IPS-11a (cell line): ENCODE results near the gene TMEM132A.

Experiments used
- H3K4me3 ChIP-seq: one replicate; pipeline ENCODE4 v1.5.1; 2013; ENCODE audit warnings: low read depth, low read length, control low read depth

The TMEM132A gene

DNA sequence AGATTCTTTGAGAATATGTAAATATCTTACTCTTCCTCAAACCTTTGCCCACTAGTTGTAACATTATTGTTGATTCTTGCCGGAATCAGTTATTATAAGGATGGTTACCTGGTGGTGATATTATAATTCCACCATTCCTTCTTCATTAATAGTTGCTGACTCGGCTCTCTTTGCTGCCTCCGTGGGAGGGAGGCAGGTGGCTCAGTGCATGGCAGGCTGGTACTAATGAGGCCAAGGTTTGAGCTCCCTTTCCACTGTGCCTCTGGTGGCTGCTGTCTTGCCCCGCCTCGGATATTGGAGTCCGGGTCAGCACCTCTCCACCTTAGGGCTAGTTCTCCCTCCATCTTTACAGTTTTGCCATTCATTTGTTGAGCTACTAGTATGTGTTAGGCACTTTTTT, 59.9 kb downstream of the TMEM132A start:
- no peak overlapping the region for H3K4me3 ChIP-seq

DNA sequence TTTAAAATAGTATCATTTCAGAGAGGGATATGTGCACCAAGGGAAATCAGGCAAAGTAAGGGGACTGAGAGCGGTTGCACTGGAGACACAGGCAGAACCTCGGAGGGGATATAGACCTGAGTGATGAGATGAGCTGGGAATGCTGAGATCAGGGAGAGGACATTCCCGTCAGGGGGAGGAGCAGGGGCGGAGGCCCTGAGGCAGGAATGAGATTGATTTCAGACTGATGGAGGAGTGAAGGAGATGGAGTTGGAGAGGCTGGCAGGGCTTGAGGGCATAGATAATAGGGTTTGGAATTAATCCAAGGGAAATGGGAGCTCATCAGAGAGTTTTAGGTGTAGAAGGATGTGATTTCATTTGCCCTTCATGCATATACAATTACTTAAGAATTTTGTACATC, 60.4 kb downstream of the TMEM132A start:
- H3K4me3 ChIP-seq = no peak overlapping the region

DNA sequence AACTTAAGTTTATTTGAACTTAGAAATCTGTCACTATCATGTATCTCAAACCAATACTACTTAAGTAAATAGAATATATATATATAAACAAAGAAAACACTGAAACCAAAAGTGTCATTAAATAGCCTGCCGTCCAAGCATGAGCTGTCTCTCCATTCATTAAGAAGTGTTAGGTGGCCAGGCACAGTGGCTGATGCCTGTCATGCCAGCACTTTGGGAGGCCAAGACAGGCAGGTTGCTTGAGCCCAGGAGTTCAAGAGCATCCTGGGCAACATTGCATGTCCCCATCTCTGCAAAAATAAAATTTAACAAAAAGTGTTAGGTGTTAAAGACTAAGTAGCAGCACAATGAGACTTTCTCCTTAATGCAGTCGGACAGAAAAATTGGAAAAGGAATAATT, 61.2 kb downstream of the TMEM132A start:
- no peak overlapping the region for H3K4me3 ChIP-seq

DNA sequence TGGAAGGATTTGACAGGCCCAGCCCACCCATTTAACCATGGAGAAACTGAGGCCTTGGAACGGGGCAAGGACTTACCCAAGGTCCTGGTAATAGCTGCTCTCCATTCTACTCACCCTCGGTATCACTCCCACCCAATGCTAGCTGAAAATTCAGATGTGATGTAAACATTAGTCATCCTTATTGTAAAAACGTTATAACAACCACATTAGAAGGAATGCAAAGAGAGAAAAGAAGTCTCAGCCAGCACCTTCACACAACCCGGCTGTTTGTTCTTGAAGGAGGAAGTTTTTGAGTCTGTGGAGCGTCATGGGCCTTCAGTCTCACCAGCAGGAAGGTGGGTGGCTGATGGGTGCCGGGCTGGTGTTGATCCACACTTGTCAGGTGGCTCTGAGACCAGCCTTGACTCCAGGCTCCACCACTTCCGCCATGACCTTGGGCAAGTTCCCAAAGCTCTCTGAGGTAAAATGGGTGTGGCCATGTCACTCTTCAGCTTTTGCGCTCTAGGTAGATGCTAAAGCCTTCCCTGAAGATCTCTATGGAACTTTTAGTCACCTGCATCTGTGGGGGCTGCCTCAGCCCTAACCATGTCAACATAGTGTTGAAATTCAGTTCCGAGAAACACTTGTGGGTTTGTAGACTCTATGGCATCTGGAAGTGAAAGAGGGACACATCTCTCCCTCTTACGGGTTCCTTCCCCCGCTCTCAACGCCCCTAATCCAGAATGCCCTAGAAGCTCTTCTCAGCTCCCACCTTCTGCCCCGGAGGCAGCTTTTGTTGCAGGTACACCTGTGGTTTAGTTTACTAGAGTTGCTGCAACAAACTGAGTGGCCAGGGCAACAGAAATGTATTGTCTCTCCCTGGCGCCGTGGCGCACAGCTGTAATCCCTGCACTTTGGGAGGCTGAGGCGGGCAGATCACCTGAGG, 62.0 kb downstream of the TMEM132A start:
- no peak overlapping the region for H3K4me3 ChIP-seq
